Body of pancreas (tissue), 4 donors: ENCODE results near the gene KLHL29. TPM values are rescaled to one million over a fixed set of nuclear protein-coding genes. Genes with fewer than 3 reads are reported as not detected.

ENCODE experiments used
- ATAC-seq: fragments of 150-250 bp; one replicate; pipeline ENCODE4 v1.9.1; 2016
- DNase-seq, 4 donors: peaks; one replicate each; pipeline ENCODE4 v3.0.0-alpha.2; 2019
- H3K27ac ChIP-seq, 4 donors: fragments of 200-600 bp; sonication (generic); 1 replicate in 3 of 4; 2 replicates in 1 of 4; pipeline versions ENCODE4 v1.5.1 to v1.6.1; 2016 to 2019; ENCODE audit warnings: mild to moderate bottlenecking in 1 of 4, mixed read lengths in 1 of 4, moderate library complexity in 1 of 4
- H3K27me3 ChIP-seq, 2 donors: fragments of 200-600 bp; sonication (generic); one replicate each; pipeline ENCODE4 v1.6.0; 2016; ENCODE audit warnings: mild to moderate bottlenecking in 1 of 2
- H3K36me3 ChIP-seq, 2 donors: fragments of 200-600 bp; sonication (generic); replicated peaks in 1 of 2; 2 replicates each; pipeline ENCODE4 v1.5.1; 2016; ENCODE audit warnings: low read depth in 2 of 2; ENCODE audit not compliant: insufficient read depth in 1 of 2
- H3K4me1 ChIP-seq: fragments of 200-600 bp; sonication (generic); one replicate; pipeline ENCODE4 v1.6.0; 2016
- H3K4me3 ChIP-seq, 2 donors: fragments of 200-600 bp; sonication (generic); 1 replicate in 1 of 2; 2 replicates in 1 of 2; pipeline ENCODE4 v1.5.1; 2016 to 2019
- H3K9me3 ChIP-seq, 3 donors: fragments of 200-600 bp; sonication (generic); 1 replicate in 2 of 3; 2 replicates in 1 of 3; pipeline ENCODE4 v1.5.1; 2016
- POLR2A ChIP-seq, 3 donors: fragments of 450-650 bp; IDR thresholded peaks; one replicate each; pipeline ENCODE4 v1.6.1; 2016; ENCODE audit warnings: antibody characterized with exemption in 3 of 3, mild to moderate bottlenecking in 2 of 3
- WGBS, 2 donors: methylation state at CpG; one replicate each; pipeline ENCODE4 v1.1.5; 2017; 5-methylcytosine and 5-hydroxymethylcytosine counted together
- intact Hi-C: fragments of 100-400 bp; cut with DNase I; formaldehyde crosslinking; loops from one replicate; pipeline ENCODE4 v1.15.1; 2023
- total RNA-seq, 2 donors: library from RNA; depleted of rRNA; stranded (reverse); fragments of >200 nt; gene quantifications; one replicate each; pipeline ENCODE4 v1.1.0, GENCODE V29; 2016
- TF ChIP-seq, protein P1 (sequence below), 7 experiments: fragments of 450-650 bp in 4 of 7; fragments of 200-600 bp in 3 of 7; sonication (generic) in 3 of 7; IDR thresholded peaks; one replicate each; pipeline ENCODE4 v1.5.1; 2016 to 2019; ENCODE audit warnings: antibody characterized with exemption in 7 of 7

The KLHL29 gene
- total RNA-seq, 2 donors from 2014 or later: 4.0 to 4.4 TPM

DNA sequence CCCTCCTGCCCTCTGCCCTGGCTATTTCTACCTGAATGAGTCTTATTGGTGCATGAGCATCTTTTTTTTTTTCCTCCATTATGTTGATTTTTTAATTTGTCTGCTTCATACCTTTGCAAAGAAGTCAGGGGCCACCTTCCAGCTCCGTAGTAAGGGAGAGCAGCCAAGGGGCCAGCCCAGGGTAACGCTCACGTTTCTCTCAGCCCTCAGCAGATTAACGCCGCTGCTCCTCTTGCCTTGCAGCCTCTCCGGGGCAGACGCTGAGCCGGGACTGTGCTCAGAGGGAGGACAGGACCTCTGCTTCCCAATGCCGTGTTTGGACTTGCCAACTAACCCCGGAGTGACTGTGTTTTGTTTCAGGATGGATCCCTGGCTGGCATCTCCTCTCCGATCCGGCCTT lies 300.2 kb downstream of the KLHL29 start:
- ATAC-seq (no peak), DNase-seq (no peak)
- Histone ChIP-seq H3K27ac (no peak overlapping the region), H3K27me3 (no peaks in the 10 kb centered on the region), H3K4me3 (no peak overlapping the region), H3K9me3 (no peaks in the 10 kb centered on the region), H3K36me3 (no peaks in the 10 kb centered on the region), H3K4me1 (no peaks in the 10 kb centered on the region)
- TF ChIP-seq, protein P1, sequence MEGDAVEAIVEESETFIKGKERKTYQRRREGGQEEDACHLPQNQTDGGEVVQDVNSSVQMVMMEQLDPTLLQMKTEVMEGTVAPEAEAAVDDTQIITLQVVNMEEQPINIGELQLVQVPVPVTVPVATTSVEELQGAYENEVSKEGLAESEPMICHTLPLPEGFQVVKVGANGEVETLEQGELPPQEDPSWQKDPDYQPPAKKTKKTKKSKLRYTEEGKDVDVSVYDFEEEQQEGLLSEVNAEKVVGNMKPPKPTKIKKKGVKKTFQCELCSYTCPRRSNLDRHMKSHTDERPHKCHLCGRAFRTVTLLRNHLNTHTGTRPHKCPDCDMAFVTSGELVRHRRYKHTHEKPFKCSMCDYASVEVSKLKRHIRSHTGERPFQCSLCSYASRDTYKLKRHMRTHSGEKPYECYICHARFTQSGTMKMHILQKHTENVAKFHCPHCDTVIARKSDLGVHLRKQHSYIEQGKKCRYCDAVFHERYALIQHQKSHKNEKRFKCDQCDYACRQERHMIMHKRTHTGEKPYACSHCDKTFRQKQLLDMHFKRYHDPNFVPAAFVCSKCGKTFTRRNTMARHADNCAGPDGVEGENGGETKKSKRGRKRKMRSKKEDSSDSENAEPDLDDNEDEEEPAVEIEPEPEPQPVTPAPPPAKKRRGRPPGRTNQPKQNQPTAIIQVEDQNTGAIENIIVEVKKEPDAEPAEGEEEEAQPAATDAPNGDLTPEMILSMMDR (IDR thresholded peaks at IDR 0.05): no peak
- TF ChIP-seq POLR2A (IDR thresholded peaks at IDR 0.05): no peak
- intact Hi-C loops: no loop called here
- 39 to 41% methylated on average over 5 to 12 of the region's 12 CpGs for WGBS, 2 donors

GRCh38 chr2:23685706-23686105 lies 300.7 kb downstream of the KLHL29 start:
- no peak overlapping the region for H3K4me3 ChIP-seq
- TF ChIP-seq POLR2A (IDR thresholded peaks at IDR 0.05): no peak
- TF ChIP-seq, protein P1 (IDR thresholded peaks at IDR 0.05): no peak
- DNase-seq: no peak
- WGBS, 2 donors: 79 to 88% methylated on average over 9 of the region's 9 CpGs
- H3K27ac ChIP-seq: no peak overlapping the region
- intact Hi-C loops: no loop called here
- H3K9me3 ChIP-seq: no peaks in the 10 kb centered on the region
- H3K27me3 ChIP-seq: no peaks in the 10 kb centered on the region
- ATAC-seq: no peak
- H3K4me1 ChIP-seq: no peaks in the 10 kb centered on the region
- H3K36me3 ChIP-seq: no peaks in the 10 kb centered on the region

GRCh38 chr2:23686405-23687029 lies 301.5 kb downstream of the KLHL29 start:
- intact Hi-C loops: no loop called here
- ATAC-seq: no peak
- no peak for DNase-seq
- no peaks in the 10 kb centered on the region for H3K4me1 ChIP-seq
- no peak overlapping the region for H3K27ac ChIP-seq
- TF ChIP-seq POLR2A (IDR thresholded peaks at IDR 0.05): no peak
- TF ChIP-seq, protein P1 (IDR thresholded peaks at IDR 0.05): no peak
- H3K9me3 ChIP-seq: no peaks in the 10 kb centered on the region
- H3K4me3 ChIP-seq: no peak overlapping the region
- 76 to 90% methylated on average over 8 to 11 of the region's 13 CpGs for WGBS, 2 donors
- H3K36me3 ChIP-seq: no peaks in the 10 kb centered on the region
- H3K27me3 ChIP-seq: no peaks in the 10 kb centered on the region

DNA sequence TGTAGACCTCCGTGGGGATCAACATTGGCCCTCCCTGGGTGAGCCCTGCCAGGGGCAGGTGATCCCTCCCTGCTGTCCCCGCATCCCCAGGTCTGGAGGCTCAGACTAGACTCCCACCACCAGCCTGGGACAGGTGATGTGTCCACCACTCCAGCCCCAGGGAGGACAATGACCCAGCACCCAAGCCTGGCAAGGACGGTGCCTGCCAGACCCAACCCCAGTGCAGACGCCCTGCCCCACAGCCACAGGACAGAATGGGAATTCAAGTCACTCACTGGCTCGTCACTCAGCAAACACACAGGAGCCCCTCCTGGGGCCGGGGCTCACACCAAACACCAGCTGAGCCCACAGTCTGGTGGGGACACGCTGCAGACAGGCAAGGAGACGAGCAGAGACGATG lies 302.2 kb downstream of the KLHL29 start:
- Histone ChIP-seq H3K9me3 (no peaks in the 10 kb centered on the region), H3K4me3 (no peak overlapping the region), H3K27ac (no peak overlapping the region), H3K4me1 (no peaks in the 10 kb centered on the region), H3K27me3 (no peaks in the 10 kb centered on the region), H3K36me3 (no peaks in the 10 kb centered on the region)
- no peak for ATAC-seq
- no peak for TF ChIP-seq POLR2A (IDR thresholded peaks at IDR 0.05)
- TF ChIP-seq, protein P1 (IDR thresholded peaks at IDR 0.05): no peak
- intact Hi-C loops: no loop called here
- DNase-seq: no peak
- 83 to 92% methylated on average over 3 to 9 of the region's 9 CpGs for WGBS, 2 donors

GRCh38 chr2:23687713-23688112 lies 302.7 kb downstream of the KLHL29 start:
- DNase-seq: no peak
- no peak for ATAC-seq
- TF ChIP-seq, protein P1 (IDR thresholded peaks at IDR 0.05): no peak
- TF ChIP-seq POLR2A (IDR thresholded peaks at IDR 0.05): no peak
- Histone ChIP-seq H3K27ac (no peak overlapping the region), H3K9me3 (no peaks in the 10 kb centered on the region), H3K4me1 (no peaks in the 10 kb centered on the region), H3K4me3 (no peak overlapping the region), H3K27me3 (no peaks in the 10 kb centered on the region), H3K36me3 (no peaks in the 10 kb centered on the region)
- intact Hi-C loops: no loop called here
- WGBS, 2 donors: 80 to 89% methylated on average over 13 to 14 of the region's 14 CpGs
